Stimulated activated CD8-positive, alpha-beta memory T cell treated with anti-CD3 and anti-CD28 coated beads, Interleukin-12 subunit alpha, Interleukin-12 subunit beta, amount 100 ng/mL, for 24 hours (primary cell): ENCODE data around the gene CCDC152.

Experiments
- DNase-seq: peaks from one replicate; pipeline ENCODE4 v3.0.0-alpha.2; 2020; ENCODE audit errors: extremely low read depth

Gene CCDC152

GRCh38 chr5:42781584-42781983, 25.0 kb downstream of the CCDC152 start:
- DNase-seq: no peak

GRCh38 chr5:42784132-42784531, 27.5 kb downstream of the CCDC152 start:
- no peak for DNase-seq

- DNase-seq: no peak
Observed at GRCh38 chr5:42785756-42786155, 29.1 kb downstream of the CCDC152 start.

- DNase-seq: no peak
Observed at GRCh38 chr5:42787073-42787472, 30.5 kb downstream of the CCDC152 start.

- DNase-seq: no peak
Observed at GRCh38 chr5:42787845-42788244, 31.2 kb downstream of the CCDC152 start.

- DNase-seq: no peak
Observed at GRCh38 chr5:42791151-42791550, 34.5 kb downstream of the CCDC152 start.

- DNase-seq: no peak
Observed at GRCh38 chr5:42798284-42799240, 41.9 kb downstream of the CCDC152 start.

- DNase-seq: no peak
Observed at GRCh38 chr5:42799241-42799608, 42.6 kb downstream of the CCDC152 start.

- DNase-seq: no peak
Observed at GRCh38 chr5:42799668-42800114, 43.1 kb downstream of the CCDC152 start.

GRCh38 chr5:42800748-42801330, 44.2 kb downstream of the CCDC152 start:
- no peak for DNase-seq

GRCh38 chr5:42801516-42802166, 45.0 kb downstream of the CCDC152 start:
- DNase-seq: no peak

GRCh38 chr5:42804717-42805339, 48.2 kb downstream of the CCDC152 start:
- DNase-seq: no peak

- DNase-seq: no peak
Observed at GRCh38 chr5:42806004-42806700, 49.5 kb downstream of the CCDC152 start.

GRCh38 chr5:42806701-42807262, 50.2 kb downstream of the CCDC152 start:
- DNase-seq: no peak

- no peak for DNase-seq
Observed at GRCh38 chr5:42807722-42808447, 51.3 kb downstream of the CCDC152 start.

- no peak for DNase-seq
Observed at GRCh38 chr5:42808888-42809611, 52.4 kb downstream of the CCDC152 start.

GRCh38 chr5:42810834-42811590, 54.4 kb downstream of the CCDC152 start:
- DNase-seq: no peak

GRCh38 chr5:42811591-42812446, 55.2 kb downstream of the CCDC152 start, which contains the start of gene SELENOP:
TSS of gene SELENOP (minus strand) at chr5:42811892. CDS start at chr5:42808353, 3,539 bp downstream.
- DNase-seq: no peak
